Subcutaneous abdominal adipose tissue (tissue), 5 donors: ENCODE measurements around the gene CASS4.

ENCODE experiments used
- H3K27ac ChIP-seq: one replicate; pipeline ENCODE4 v1.7.0; 2013; ENCODE audit warnings: low read depth, mild to moderate bottlenecking, inconsistent platforms, low read length, moderate library complexity
- H3K27me3 ChIP-seq, 5 donors: one replicate each; pipeline ENCODE4 v1.7.0; 2013; ENCODE audit warnings: low read length in 5 of 5, inconsistent platforms in 1 of 5; ENCODE audit not compliant: control insufficient read depth in 5 of 5, insufficient read depth in 4 of 5
- H3K36me3 ChIP-seq, 5 donors: one replicate each; pipeline ENCODE4 v1.7.0; 2013; ENCODE audit warnings: low read length in 5 of 5; ENCODE audit not compliant: control insufficient read depth in 5 of 5, insufficient read depth in 5 of 5
- H3K4me1 ChIP-seq, 5 donors: one replicate each; pipeline ENCODE4 v1.7.0; 2013; ENCODE audit warnings: low read length in 5 of 5, mild to moderate bottlenecking in 3 of 5, moderate library complexity in 1 of 5; ENCODE audit not compliant: control insufficient read depth in 5 of 5, insufficient read depth in 5 of 5
- H3K4me3 ChIP-seq, 5 donors: one replicate each; pipeline ENCODE4 v1.7.0; 2013; ENCODE audit warnings: low read length in 5 of 5, low read depth in 1 of 5
- H3K9ac ChIP-seq, 5 donors: one replicate each; pipeline ENCODE4 v1.7.0; 2013; ENCODE audit warnings: low read length in 5 of 5, mild to moderate bottlenecking in 4 of 5, moderate library complexity in 3 of 5
- H3K9me3 ChIP-seq, 5 donors: one replicate each; pipeline ENCODE4 v1.7.0; 2013; ENCODE audit warnings: low read length in 5 of 5; ENCODE audit not compliant: control insufficient read depth in 5 of 5
- donor health status: healthy.
- donor health status: healthy.
- donor health status: healthy.
- donor health status: healthy.
- donor health status: healthy.

The CASS4 gene

GRCh38 chr20:56420940-56421688 is 9.1 kb downstream of the CASS4 start:
- H3K4me3 ChIP-seq = no peak overlapping the region
- no peaks in the 10 kb centered on the region for H3K9me3 ChIP-seq
- H3K4me1 ChIP-seq = peaks cover 0 to 35% (median 17%) of the 10 kb centered on the region in 5 donors
- no peaks in the 10 kb centered on the region for H3K36me3 ChIP-seq
- H3K9ac ChIP-seq = no peak overlapping the region
- no peaks in the 10 kb centered on the region for H3K27me3 ChIP-seq
- H3K27ac ChIP-seq = no peak overlapping the region

GRCh38 chr20:56422076-56422823 is 10.2 kb downstream of the CASS4 start:
- Histone ChIP-seq H3K27ac (no peak overlapping the region), H3K36me3 (no peaks in the 10 kb centered on the region), H3K9me3 (no peaks in the 10 kb centered on the region), H3K27me3 (no peaks in the 10 kb centered on the region), H3K4me3 (no peak overlapping the region), H3K4me1 (peaks cover 0 to 33% (median 17%) of the 10 kb centered on the region in 5 donors), H3K9ac (peak overlapping the region in 1 of 5 donors; percentile 18)

- no peak overlapping the region for H3K4me3 ChIP-seq
- H3K27me3 ChIP-seq = no peaks in the 10 kb centered on the region
- no peaks in the 10 kb centered on the region for H3K9me3 ChIP-seq
- H3K4me1 ChIP-seq = peaks cover 0 to 28% (median 17%) of the 10 kb centered on the region in 5 donors
- H3K27ac ChIP-seq = no peak overlapping the region
- H3K9ac ChIP-seq = no peak overlapping the region
- no peaks in the 10 kb centered on the region for H3K36me3 ChIP-seq
Measured at GRCh38 chr20:56422824-56423189, 10.7 kb downstream of the CASS4 start.

- Histone ChIP-seq H3K4me3 (no peak overlapping the region), H3K9ac (no peak overlapping the region), H3K27me3 (no peaks in the 10 kb centered on the region), H3K36me3 (no peaks in the 10 kb centered on the region), H3K27ac (no peak overlapping the region), H3K4me1 (peaks cover 0 to 24% (median 14%) of the 10 kb centered on the region in 5 donors), H3K9me3 (no peaks in the 10 kb centered on the region)
Measured at GRCh38 chr20:56423211-56423610, 11.2 kb downstream of the CASS4 start.

- peaks cover 0 to 26% (median 10%) of the 10 kb centered on the region in 5 donors for H3K4me1 ChIP-seq
- no peak overlapping the region for H3K27ac ChIP-seq
Measured at GRCh38 chr20:56423886-56424285, 11.8 kb downstream of the CASS4 start.

GRCh38 chr20:56424931-56425330 is 12.9 kb downstream of the CASS4 start:
- Histone ChIP-seq H3K9me3 (no peaks in the 10 kb centered on the region), H3K4me3 (no peak overlapping the region), H3K4me1 (peaks cover 0 to 30% (median 16%) of the 10 kb centered on the region in 5 donors), H3K27ac (no peak overlapping the region), H3K27me3 (no peaks in the 10 kb centered on the region), H3K9ac (no peak overlapping the region), H3K36me3 (no peaks in the 10 kb centered on the region)

More at GRCh38 chr20:56423886-56424285, 11.8 kb downstream of the CASS4 start:
- Histone ChIP-seq H3K4me3 (no peak overlapping the region), H3K9me3 (no peaks in the 10 kb centered on the region), H3K36me3 (no peaks in the 10 kb centered on the region), H3K27me3 (no peaks in the 10 kb centered on the region), H3K9ac (no peak overlapping the region)

GRCh38 chr20:56426026-56426425 is 14.0 kb downstream of the CASS4 start:
- Histone ChIP-seq H3K4me3 (no peak overlapping the region), H3K36me3 (no peaks in the 10 kb centered on the region), H3K27me3 (no peaks in the 10 kb centered on the region), H3K4me1 (peaks cover 0 to 33% (median 19%) of the 10 kb centered on the region in 5 donors), H3K9me3 (no peaks in the 10 kb centered on the region), H3K9ac (no peak overlapping the region), H3K27ac (no peak overlapping the region)

- H3K4me1 ChIP-seq = peaks cover 0 to 29% (median 17%) of the 10 kb centered on the region in 5 donors
- no peaks in the 10 kb centered on the region for H3K36me3 ChIP-seq
- no peak overlapping the region for H3K9ac ChIP-seq
- H3K27me3 ChIP-seq = no peaks in the 10 kb centered on the region
- no peak overlapping the region for H3K27ac ChIP-seq
- H3K9me3 ChIP-seq = no peaks in the 10 kb centered on the region
- no peak overlapping the region for H3K4me3 ChIP-seq
Measured at GRCh38 chr20:56426926-56427325, 14.9 kb downstream of the CASS4 start.

GRCh38 chr20:56427797-56428196 is 15.7 kb downstream of the CASS4 start:
- Histone ChIP-seq H3K36me3 (no peaks in the 10 kb centered on the region), H3K27me3 (no peaks in the 10 kb centered on the region), H3K4me3 (no peak overlapping the region), H3K9me3 (no peaks in the 10 kb centered on the region), H3K4me1 (peaks cover 0 to 22% (median 9%) of the 10 kb centered on the region in 5 donors), H3K9ac (no peak overlapping the region), H3K27ac (no peak overlapping the region)

GRCh38 chr20:56428410-56428809 is 16.4 kb downstream of the CASS4 start:
- peaks cover 0 to 18% (median 9%) of the 10 kb centered on the region in 5 donors for H3K4me1 ChIP-seq
- no peak overlapping the region for H3K27ac ChIP-seq
- H3K4me3 ChIP-seq = no peak overlapping the region
- H3K36me3 ChIP-seq = no peaks in the 10 kb centered on the region
- H3K9me3 ChIP-seq = no peaks in the 10 kb centered on the region
- H3K9ac ChIP-seq = no peak overlapping the region
- H3K27me3 ChIP-seq = peaks cover 0 to 3% (median 0%) of the 10 kb centered on the region in 5 donors
